ENCODE data around the gene BFAR. TPM values are rescaled to one million over a fixed set of nuclear protein-coding genes. Genes with fewer than 3 reads are reported as not detected.
"Not testable (repeated sequence)": the region's sequence is repeated elsewhere in the genome, so short reads cannot be mapped to it uniquely, and the experiment has no call there.

BFAR gene

DNA sequence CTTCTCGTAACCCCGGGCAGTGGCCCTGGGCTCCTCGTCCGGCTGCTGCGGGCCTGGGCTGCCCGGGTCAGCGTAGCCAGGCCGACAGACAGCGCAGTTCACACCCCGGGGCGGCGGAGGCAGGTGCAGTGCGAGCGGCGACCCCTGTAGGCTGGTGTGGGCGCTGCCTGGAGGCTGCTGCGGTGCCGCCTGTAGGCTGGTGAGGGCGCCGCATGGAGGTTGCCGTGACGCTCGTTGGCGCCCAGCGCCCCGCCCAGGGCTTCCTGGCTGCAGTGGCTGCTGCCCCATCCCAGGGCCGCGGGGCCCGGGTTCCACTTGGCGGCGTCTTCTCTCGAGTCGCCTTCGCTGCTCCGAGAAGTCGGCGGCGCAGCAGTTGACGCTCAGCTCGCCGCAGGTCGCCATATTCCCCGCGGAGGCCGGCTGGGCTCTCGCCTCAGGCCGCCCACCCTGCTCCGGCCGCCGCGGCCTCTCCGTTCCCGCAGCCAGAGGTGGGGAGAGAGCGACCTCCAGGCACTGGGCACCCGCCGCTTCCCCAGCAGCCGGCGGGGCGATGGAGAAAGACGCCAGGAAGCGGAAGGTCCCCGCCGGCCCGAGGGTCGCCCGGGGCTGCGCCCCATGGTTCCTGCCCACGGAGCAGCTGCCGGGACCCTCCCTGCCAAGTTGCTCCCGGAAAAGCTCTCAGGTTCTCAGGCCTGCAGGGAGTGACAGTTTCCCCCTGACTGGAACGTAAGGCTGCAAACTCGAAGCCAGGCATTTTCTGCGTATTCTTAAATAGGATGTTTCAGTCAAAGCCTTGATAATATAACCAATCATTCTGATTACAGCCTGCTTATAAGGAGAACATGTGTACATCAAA lies 70.6 kb downstream of the BFAR start, which contains the start of gene NPIPA3:
TSS of gene NPIPA3 (plus strand) at position 256 of the 856 bp plus-strand sequence. CDS start 5,533 bp downstream, outside the sequence.
- not testable (repeated sequence) for H2AK5ac ChIP-seq (ENCODE audit: low read length); H4K8ac ChIP-seq (ENCODE audit: low read depth, low read length); DNase-seq; H3K56ac ChIP-seq (ENCODE audit: low read length); H3K9ac ChIP-seq (ENCODE audit: low read length); H3K23ac ChIP-seq (ENCODE audit: low read length); H3K79me2 ChIP-seq (ENCODE audit: control insufficient read depth, insufficient read depth, low read length); H3K4ac ChIP-seq (ENCODE audit: low read depth, low read length); H3K4me2 ChIP-seq (ENCODE audit: low read length); H2BK120ac ChIP-seq (ENCODE audit: low read depth, low read length); H3K79me1 ChIP-seq (ENCODE audit: low read length); H3K18ac ChIP-seq (ENCODE audit: low read length); H3K27me3 ChIP-seq (ENCODE audit: insufficient read depth, low read length, poor library complexity); H3K36me3 ChIP-seq (ENCODE audit: control insufficient read depth, insufficient read depth, low read length); H3K4me1 ChIP-seq (ENCODE audit: control insufficient read depth, low read depth, low read length); H3K27ac ChIP-seq (ENCODE audit: low read depth, low read length); H2BK15ac ChIP-seq (replicated peaks; ENCODE audit: low read depth); H2BK5ac ChIP-seq (ENCODE audit: low read length); H4K5ac ChIP-seq (ENCODE audit: low read length); H3K4me3 ChIP-seq (ENCODE audit: low read length)
- WGBS (ENCODE audit: extremely low coverage, insufficient coverage, low lambda C conversion rate): no CpG with 5 or more reads among the region's 73 CpGs

Small RNAs within 50 kb of the gene (small RNA-seq; reads per million reads assigned to genes)
- not detected for gene RN7SL274P (ENCODE audit: insufficient read depth)
- not detected for gene RNU7-125P (ENCODE audit: insufficient read depth)

All from mesendoderm (in vitro differentiated cells).